GM21381 (cell line): Measurements from ENCODE around the gene DEFB125.

ENCODE experiments used
- ATAC-seq: cut with Tn5 transposase; IDR thresholded peaks from one replicate; pipeline ENCODE4 v1.9.1; 2021; ENCODE audit warnings: mild to moderate bottlenecking, moderate library complexity; ENCODE audit not compliant: unreplicated experiment

DEFB125 gene

DNA sequence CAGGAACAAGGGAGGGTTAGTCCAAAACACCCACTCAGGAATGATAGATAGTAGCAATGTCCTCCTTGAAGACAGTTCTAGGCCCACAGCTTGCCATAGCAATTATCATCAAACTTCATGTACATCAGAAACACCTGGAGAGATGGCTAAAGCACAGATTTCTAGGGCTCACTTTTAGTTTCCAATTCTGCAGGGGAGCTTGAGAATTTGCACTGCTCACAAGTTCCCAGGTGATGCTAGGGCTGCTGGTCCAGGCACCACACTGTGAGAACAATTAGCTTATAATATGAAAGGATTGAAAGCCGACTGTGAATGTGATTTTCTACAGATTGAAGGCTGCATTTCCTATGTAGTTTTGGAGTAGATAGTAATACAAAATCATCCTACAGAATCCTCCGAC, 58.4 kb downstream of the DEFB125 start:
- ATAC-seq, result no peak
